Measurements from ENCODE around the gene BCL2L1.
A peak's percentile ranks its signal among the peaks of the same experiment; 100 is the strongest.
"Not testable (repeated sequence)": the region's sequence is repeated elsewhere in the genome, so short reads cannot be mapped to it uniquely, and the experiment has no call there.

BCL2L1 gene

GRCh38 chr20:31654534-31654933 is 68.1 kb downstream of the BCL2L1 start:
- H3K9me3 ChIP-seq (ENCODE audit: control insufficient read depth in 5 of 5, low read length in 5 of 5): no peaks in the 10 kb centered on the region
- no peaks in the 10 kb centered on the region for H3K36me3 ChIP-seq (ENCODE audit: control insufficient read depth in 5 of 5, insufficient read depth in 5 of 5, low read length in 5 of 5)
- no peak overlapping the region for H3K9ac ChIP-seq (ENCODE audit: low read length in 5 of 5)
- H3K27me3 ChIP-seq (ENCODE audit: control insufficient read depth in 5 of 5, insufficient read depth in 4 of 5, low read length in 5 of 5): no peaks in the 10 kb centered on the region
- no peak overlapping the region for H3K27ac ChIP-seq (ENCODE audit: low read depth, low read length)
- no peak overlapping the region for H3K4me3 ChIP-seq (ENCODE audit: low read depth in 1 of 5, low read length in 5 of 5)
- H3K4me1 ChIP-seq (ENCODE audit: control insufficient read depth in 5 of 5, insufficient read depth in 5 of 5, low read length in 5 of 5): peaks cover 0 to 15% (median 4%) of the 10 kb centered on the region in 5 donors

- H3K9me3 ChIP-seq (ENCODE audit: control insufficient read depth in 5 of 5, low read length in 5 of 5): no peaks in the 10 kb centered on the region
- H3K9ac ChIP-seq (ENCODE audit: low read length in 5 of 5): no peak overlapping the region
- H3K27me3 ChIP-seq (ENCODE audit: control insufficient read depth in 5 of 5, insufficient read depth in 4 of 5, low read length in 5 of 5): no peaks in the 10 kb centered on the region
- no peak overlapping the region for H3K27ac ChIP-seq (ENCODE audit: low read depth, low read length)
- H3K4me1 ChIP-seq (ENCODE audit: control insufficient read depth in 5 of 5, insufficient read depth in 5 of 5, low read length in 5 of 5): peaks cover 0 to 15% (median 4%) of the 10 kb centered on the region in 5 donors
- no peaks in the 10 kb centered on the region for H3K36me3 ChIP-seq (ENCODE audit: control insufficient read depth in 5 of 5, insufficient read depth in 5 of 5, low read length in 5 of 5)
- H3K4me3 ChIP-seq (ENCODE audit: low read depth in 1 of 5, low read length in 5 of 5): no peak overlapping the region
Observed at GRCh38 chr20:31653561-31653960, 69.1 kb downstream of the BCL2L1 start.

GRCh38 chr20:31652917-31653396 is 69.7 kb downstream of the BCL2L1 start:
- H3K27ac ChIP-seq (ENCODE audit: low read depth, low read length): no peak overlapping the region
- no peaks in the 10 kb centered on the region for H3K36me3 ChIP-seq (ENCODE audit: control insufficient read depth in 5 of 5, insufficient read depth in 5 of 5, low read length in 5 of 5)
- H3K9ac ChIP-seq (ENCODE audit: low read length in 5 of 5): no peak overlapping the region
- peaks cover 0 to 15% (median 4%) of the 10 kb centered on the region in 5 donors for H3K4me1 ChIP-seq (ENCODE audit: control insufficient read depth in 5 of 5, insufficient read depth in 5 of 5, low read length in 5 of 5)
- H3K9me3 ChIP-seq (ENCODE audit: control insufficient read depth in 5 of 5, low read length in 5 of 5): no peaks in the 10 kb centered on the region
- no peak overlapping the region for H3K4me3 ChIP-seq (ENCODE audit: low read depth in 1 of 5, low read length in 5 of 5)
- H3K27me3 ChIP-seq (ENCODE audit: control insufficient read depth in 5 of 5, insufficient read depth in 4 of 5, low read length in 5 of 5): no peaks in the 10 kb centered on the region

GRCh38 chr20:31648104-31648503 is 74.6 kb downstream of the BCL2L1 start:
- not testable (repeated sequence) for H3K27ac ChIP-seq (ENCODE audit: low read depth, low read length); H3K9me3 ChIP-seq (ENCODE audit: control insufficient read depth in 5 of 5, low read length in 5 of 5); H3K36me3 ChIP-seq (ENCODE audit: control insufficient read depth in 5 of 5, insufficient read depth in 5 of 5, low read length in 5 of 5); H3K27me3 ChIP-seq (ENCODE audit: control insufficient read depth in 5 of 5, insufficient read depth in 4 of 5, low read length in 5 of 5); H3K9ac ChIP-seq (ENCODE audit: low read length in 5 of 5); H3K4me3 ChIP-seq (ENCODE audit: low read depth in 1 of 5, low read length in 5 of 5)
- peaks cover 0 to 16% (median 7%) of the 10 kb centered on the region in 5 donors for H3K4me1 ChIP-seq (ENCODE audit: control insufficient read depth in 5 of 5, insufficient read depth in 5 of 5, low read length in 5 of 5)

- Histone ChIP-seq H3K27ac (ENCODE audit: low read depth, low read length) (no peak overlapping the region), H3K27me3 (ENCODE audit: control insufficient read depth in 5 of 5, insufficient read depth in 4 of 5, low read length in 5 of 5) (peaks cover 0 to 4% (median 0%) of the 10 kb centered on the region in 5 donors), H3K36me3 (ENCODE audit: control insufficient read depth in 5 of 5, insufficient read depth in 5 of 5, low read length in 5 of 5) (no peaks in the 10 kb centered on the region), H3K4me1 (ENCODE audit: control insufficient read depth in 5 of 5, insufficient read depth in 5 of 5, low read length in 5 of 5) (peaks cover 0 to 11% (median 5%) of the 10 kb centered on the region in 5 donors), H3K9ac (ENCODE audit: low read length in 5 of 5) (no peak overlapping the region), H3K4me3 (ENCODE audit: low read depth in 1 of 5, low read length in 5 of 5) (no peak overlapping the region), H3K9me3 (ENCODE audit: control insufficient read depth in 5 of 5, low read length in 5 of 5) (no peaks in the 10 kb centered on the region)
Observed at GRCh38 chr20:31644701-31645100, 78.0 kb downstream of the BCL2L1 start.

- H3K4me3 ChIP-seq (ENCODE audit: low read depth in 1 of 5, low read length in 5 of 5): no peak overlapping the region
- no peaks in the 10 kb centered on the region for H3K9me3 ChIP-seq (ENCODE audit: control insufficient read depth in 5 of 5, low read length in 5 of 5)
- peaks cover 0 to 9% (median 1%) of the 10 kb centered on the region in 5 donors for H3K27me3 ChIP-seq (ENCODE audit: control insufficient read depth in 5 of 5, insufficient read depth in 4 of 5, low read length in 5 of 5)
- peaks cover 0 to 11% (median 5%) of the 10 kb centered on the region in 5 donors for H3K4me1 ChIP-seq (ENCODE audit: control insufficient read depth in 5 of 5, insufficient read depth in 5 of 5, low read length in 5 of 5)
- no peak overlapping the region for H3K27ac ChIP-seq (ENCODE audit: low read depth, low read length)
- H3K36me3 ChIP-seq (ENCODE audit: control insufficient read depth in 5 of 5, insufficient read depth in 5 of 5, low read length in 5 of 5): no peaks in the 10 kb centered on the region
- no peak overlapping the region for H3K9ac ChIP-seq (ENCODE audit: low read length in 5 of 5)
Observed at GRCh38 chr20:31643522-31643921, 79.1 kb downstream of the BCL2L1 start.

GRCh38 chr20:31642837-31643236 is 79.8 kb downstream of the BCL2L1 start:
- H3K4me1 ChIP-seq (ENCODE audit: control insufficient read depth in 5 of 5, insufficient read depth in 5 of 5, low read length in 5 of 5): peaks cover 0 to 12% (median 8%) of the 10 kb centered on the region in 5 donors
- H3K9me3 ChIP-seq (ENCODE audit: control insufficient read depth in 5 of 5, low read length in 5 of 5): no peaks in the 10 kb centered on the region
- no peaks in the 10 kb centered on the region for H3K36me3 ChIP-seq (ENCODE audit: control insufficient read depth in 5 of 5, insufficient read depth in 5 of 5, low read length in 5 of 5)
- H3K9ac ChIP-seq (ENCODE audit: low read length in 5 of 5): no peak overlapping the region
- H3K4me3 ChIP-seq (ENCODE audit: low read depth in 1 of 5, low read length in 5 of 5): no peak overlapping the region
- H3K27me3 ChIP-seq (ENCODE audit: control insufficient read depth in 5 of 5, insufficient read depth in 4 of 5, low read length in 5 of 5): peaks cover 1 to 15% (median 4%) of the 10 kb centered on the region in 5 donors
- no peak overlapping the region for H3K27ac ChIP-seq (ENCODE audit: low read depth, low read length)

GRCh38 chr20:31641391-31641790 is 81.3 kb downstream of the BCL2L1 start:
- Histone ChIP-seq H3K27ac (ENCODE audit: low read depth, low read length) (no peak overlapping the region), H3K9me3 (ENCODE audit: control insufficient read depth in 5 of 5, low read length in 5 of 5) (no peaks in the 10 kb centered on the region), H3K9ac (ENCODE audit: low read length in 5 of 5) (no peak overlapping the region), H3K27me3 (ENCODE audit: control insufficient read depth in 5 of 5, insufficient read depth in 4 of 5, low read length in 5 of 5) (peaks cover 4 to 21% (median 8%) of the 10 kb centered on the region in 5 donors), H3K4me1 (ENCODE audit: control insufficient read depth in 5 of 5, insufficient read depth in 5 of 5, low read length in 5 of 5) (peaks cover 0 to 16% (median 8%) of the 10 kb centered on the region in 5 donors), H3K4me3 (ENCODE audit: low read depth in 1 of 5, low read length in 5 of 5) (no peak overlapping the region), H3K36me3 (ENCODE audit: control insufficient read depth in 5 of 5, insufficient read depth in 5 of 5, low read length in 5 of 5) (no peaks in the 10 kb centered on the region)

GRCh38 chr20:31640259-31640658 is 82.4 kb downstream of the BCL2L1 start:
- no peak overlapping the region for H3K27ac ChIP-seq (ENCODE audit: low read depth, low read length)
- H3K9me3 ChIP-seq (ENCODE audit: control insufficient read depth in 5 of 5, low read length in 5 of 5): no peaks in the 10 kb centered on the region
- peaks cover 0 to 16% (median 8%) of the 10 kb centered on the region in 5 donors for H3K4me1 ChIP-seq (ENCODE audit: control insufficient read depth in 5 of 5, insufficient read depth in 5 of 5, low read length in 5 of 5)
- H3K9ac ChIP-seq (ENCODE audit: low read length in 5 of 5): no peak overlapping the region
- no peak overlapping the region for H3K4me3 ChIP-seq (ENCODE audit: low read depth in 1 of 5, low read length in 5 of 5)
- H3K36me3 ChIP-seq (ENCODE audit: control insufficient read depth in 5 of 5, insufficient read depth in 5 of 5, low read length in 5 of 5): no peaks in the 10 kb centered on the region
- peaks cover 4 to 21% (median 8%) of the 10 kb centered on the region in 5 donors for H3K27me3 ChIP-seq (ENCODE audit: control insufficient read depth in 5 of 5, insufficient read depth in 4 of 5, low read length in 5 of 5)

- peaks cover 0 to 9% (median 4%) of the 10 kb centered on the region in 5 donors for H3K4me1 ChIP-seq (ENCODE audit: control insufficient read depth in 5 of 5, insufficient read depth in 5 of 5, low read length in 5 of 5)
- no peaks in the 10 kb centered on the region for H3K9me3 ChIP-seq (ENCODE audit: control insufficient read depth in 5 of 5, low read length in 5 of 5)
- H3K9ac ChIP-seq (ENCODE audit: low read length in 5 of 5): no peak overlapping the region
- H3K27me3 ChIP-seq (ENCODE audit: control insufficient read depth in 5 of 5, insufficient read depth in 4 of 5, low read length in 5 of 5): peaks cover 4 to 21% (median 8%) of the 10 kb centered on the region in 5 donors
- no peaks in the 10 kb centered on the region for H3K36me3 ChIP-seq (ENCODE audit: control insufficient read depth in 5 of 5, insufficient read depth in 5 of 5, low read length in 5 of 5)
- no peak overlapping the region for H3K27ac ChIP-seq (ENCODE audit: low read depth, low read length)
- H3K4me3 ChIP-seq (ENCODE audit: low read depth in 1 of 5, low read length in 5 of 5): peak overlapping the region in 1 of 5 donors; percentile 43
Observed at GRCh38 chr20:31638816-31639215, 83.9 kb downstream of the BCL2L1 start.

Data from subcutaneous abdominal adipose tissue (tissue), 5 donors.